Upper lobe of left lung (tissue), 6 donors: ENCODE data around the gene GREB1L. TPM values are rescaled to one million over a fixed set of nuclear protein-coding genes. Genes with fewer than 3 reads are reported as not detected.
"Not testable (repeated sequence)": the region's sequence is repeated elsewhere in the genome, so short reads cannot be mapped to it uniquely, and the experiment has no call there.

Experiments used
- ATAC-seq, 2 donors: fragments of 200-7000 bp; cut with Tn5 transposase; one replicate each; pipeline ENCODE4 v1.9.1; 2022; ENCODE audit warnings: mild to moderate bottlenecking in 2 of 2, moderate library complexity in 2 of 2; ENCODE audit not compliant: low FRiP score in 2 of 2
- DNase-seq, 2 donors: peaks; one replicate each; pipeline ENCODE4 v3.0.0-alpha.2; 2019 to 2020
- H3K27ac ChIP-seq, 4 donors: fragments of 200-600 bp; sonication (generic); one replicate each; pipeline ENCODE4 v1.5.1; 2016 to 2019
- H3K27me3 ChIP-seq, 4 donors: fragments of 200-600 bp; sonication (generic); one replicate each; pipeline ENCODE4 v1.5.1; 2017 to 2019
- H3K36me3 ChIP-seq, 4 donors: fragments of 200-600 bp; sonication (generic); one replicate each; pipeline ENCODE4 v1.5.1; 2016 to 2019
- H3K4me1 ChIP-seq, 4 donors: fragments of 200-600 bp; sonication (generic); one replicate each; pipeline ENCODE4 v1.5.1; 2018 to 2019
- H3K4me3 ChIP-seq, 4 donors: fragments of 200-600 bp; sonication (generic); one replicate each; pipeline ENCODE4 v1.5.1; 2017 to 2019; ENCODE audit warnings: mild to moderate bottlenecking in 2 of 4, moderate library complexity in 1 of 4
- H3K9me3 ChIP-seq, 4 donors: fragments of 200-600 bp; sonication (generic); one replicate each; pipeline ENCODE4 v1.5.1; 2018 to 2019
- CTCF ChIP-seq, 6 experiments: fragments of 450-650 bp in 4 of 6; fragments of 200-600 bp in 2 of 6; sonication (generic) in 2 of 6; IDR thresholded peaks; one replicate each; pipeline ENCODE4 v1.5.1; 2016 to 2019; ENCODE audit warnings: antibody characterized with exemption in 6 of 6
- EP300 ChIP-seq, 4 donors: sonication (generic); formaldehyde crosslinking; IDR thresholded peaks; one replicate each; pipeline ENCODE4 v1.5.1; 2017; ENCODE audit warnings: antibody characterized with exemption in 4 of 4, control low read depth in 2 of 4
- POLR2A ChIP-seq, 4 donors: fragments of 450-650 bp; IDR thresholded peaks; one replicate each; pipeline ENCODE4 v1.5.1; 2016 to 2017; ENCODE audit warnings: antibody characterized with exemption in 4 of 4, mild to moderate bottlenecking in 2 of 4
- POLR2AphosphoS5 ChIP-seq, 2 donors: sonication (generic); formaldehyde crosslinking; IDR thresholded peaks; one replicate each; pipeline ENCODE4 v1.5.1; 2017; ENCODE audit warnings: antibody characterized with exemption in 2 of 2
- WGBS, 2 donors: methylation state at CpG; one replicate each; pipeline ENCODE4 v1.1.5; 2017 to 2018; 5-methylcytosine and 5-hydroxymethylcytosine counted together
- total RNA-seq, 6 donors: library from RNA; depleted of rRNA in 4 of 6; stranded (reverse); fragments of >200 nt in 4 of 6; gene quantifications; one replicate each; pipeline versions ENCODE4 v1.1.0 to v1.2.1, GENCODE V29; 2016 to 2021
- donor health status: DM: no; HTN: no; CAD: no; lungs with moderate emphysema.
- donor health status: DM: no; HTN: yes; CAD: no; lungs with severe emphysema.

Gene GREB1L
- total RNA-seq, 6 donors from 2014 or later: under 0.01 to 2.0 (median 0.44) TPM

DNA sequence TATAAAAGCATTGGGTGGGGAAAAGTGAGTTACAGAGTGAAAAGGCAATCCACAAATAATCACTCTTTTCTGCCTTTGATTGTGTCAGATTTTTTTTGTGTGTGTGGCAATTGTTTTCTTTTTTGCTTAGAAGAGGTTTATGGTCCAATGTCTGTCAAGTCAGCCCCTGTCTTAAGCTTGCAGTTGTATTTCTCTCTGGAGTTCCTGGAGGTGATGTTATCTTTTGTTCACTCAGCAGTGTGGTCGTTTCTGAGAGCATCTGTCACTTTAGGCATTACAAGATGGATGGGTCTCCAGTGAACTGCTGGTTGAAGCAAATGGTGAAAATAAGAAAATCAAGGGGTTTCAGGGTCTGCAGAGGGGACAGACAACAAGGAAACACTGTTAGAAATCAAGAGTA, 121.3 kb downstream of the GREB1L start:
- DNase-seq (no peak), ATAC-seq (no peak)
- Histone ChIP-seq H3K4me3 (no peak overlapping the region), H3K9me3 (no peaks in the 10 kb centered on the region), H3K4me1 (no peaks in the 10 kb centered on the region), H3K36me3 (no peaks in the 10 kb centered on the region), H3K27ac (no peak overlapping the region), H3K27me3 (no peaks in the 10 kb centered on the region)
- TF ChIP-seq CTCF (IDR thresholded peaks at IDR 0.05) (no peak), POLR2AphosphoS5 (IDR thresholded peaks at IDR 0.05) (no peak), POLR2A (IDR thresholded peaks at IDR 0.05) (no peak), EP300 (IDR thresholded peaks at IDR 0.05) (no peak)
- WGBS, 2 donors: 4% methylated on average over 1 of the region's 1 CpG

GRCh38 chr18:21364471-21364870, 122.4 kb downstream of the GREB1L start:
- 59 to 68% methylated on average over 2 of the region's 2 CpGs for WGBS, 2 donors
- TF ChIP-seq POLR2A (IDR thresholded peaks at IDR 0.05): no peak
- no peak for TF ChIP-seq EP300 (IDR thresholded peaks at IDR 0.05)
- no peak for TF ChIP-seq CTCF (IDR thresholded peaks at IDR 0.05)
- no peak for TF ChIP-seq POLR2AphosphoS5 (IDR thresholded peaks at IDR 0.05)
- ATAC-seq: no peak
- no peaks in the 10 kb centered on the region for H3K4me1 ChIP-seq
- no peaks in the 10 kb centered on the region for H3K27me3 ChIP-seq
- no peak for DNase-seq
- no peak overlapping the region for H3K27ac ChIP-seq
- no peaks in the 10 kb centered on the region for H3K36me3 ChIP-seq
- no peaks in the 10 kb centered on the region for H3K9me3 ChIP-seq
- no peak overlapping the region for H3K4me3 ChIP-seq

- Histone ChIP-seq H3K27ac (no peak overlapping the region), H3K9me3 (no peaks in the 10 kb centered on the region), H3K4me1 (no peaks in the 10 kb centered on the region), H3K4me3 (no peak overlapping the region), H3K36me3 (no peaks in the 10 kb centered on the region), H3K27me3 (no peaks in the 10 kb centered on the region)
- no peak for DNase-seq
- no peak for TF ChIP-seq EP300 (IDR thresholded peaks at IDR 0.05)
- TF ChIP-seq POLR2AphosphoS5 (IDR thresholded peaks at IDR 0.05): no peak
- TF ChIP-seq CTCF (IDR thresholded peaks at IDR 0.05): no peak
- TF ChIP-seq POLR2A (IDR thresholded peaks at IDR 0.05): no peak
- 86 to 95% methylated on average over 2 of the region's 2 CpGs for WGBS, 2 donors
- no peak for ATAC-seq
Measured at GRCh38 chr18:21366896-21367295, 124.9 kb downstream of the GREB1L start.

GRCh38 chr18:21369146-21369545, 127.1 kb downstream of the GREB1L start:
- 66 to 67% methylated on average over 4 of the region's 4 CpGs for WGBS, 2 donors
- Histone ChIP-seq H3K27me3 (no peaks in the 10 kb centered on the region), H3K9me3 (no peaks in the 10 kb centered on the region), H3K4me1 (no peaks in the 10 kb centered on the region), H3K36me3 (no peaks in the 10 kb centered on the region), H3K4me3 (no peak overlapping the region), H3K27ac (no peak overlapping the region)
- DNase-seq (no peak), ATAC-seq (no peak)
- no peak for TF ChIP-seq CTCF (IDR thresholded peaks at IDR 0.05)
- no peak for TF ChIP-seq POLR2AphosphoS5 (IDR thresholded peaks at IDR 0.05)

DNA sequence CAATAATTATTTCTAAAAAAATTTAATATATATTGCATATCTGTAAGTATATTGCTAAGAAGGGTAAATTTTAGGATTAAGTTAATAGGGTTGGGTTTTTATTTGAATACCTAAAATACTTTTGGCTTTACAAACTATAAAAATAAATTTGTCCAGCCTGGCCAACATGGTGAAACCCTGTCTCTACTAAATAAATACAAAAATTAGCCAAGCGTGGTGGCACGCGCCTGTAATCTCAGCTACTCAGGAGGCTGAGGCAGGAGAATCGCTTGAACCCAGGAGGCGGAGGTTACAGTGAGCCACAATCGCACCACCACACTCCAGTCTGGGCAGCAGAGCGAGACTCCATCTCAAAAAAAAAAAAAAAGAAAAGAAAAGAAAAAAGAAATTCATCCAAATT, 127.6 kb downstream of the GREB1L start:
- not testable (repeated sequence) for DNase-seq
- 88 to 91% methylated on average over 7 of the region's 7 CpGs for WGBS, 2 donors

More for the DNA sequence above, 127.6 kb downstream of the GREB1L start:
- H3K4me3 ChIP-seq, H3K4me1 ChIP-seq, H3K27ac ChIP-seq, ATAC-seq, H3K36me3 ChIP-seq, H3K27me3 ChIP-seq, H3K9me3 ChIP-seq: not testable (repeated sequence)
